ENCODE results near the gene DENND1A. TPM values are rescaled to one million over a fixed set of nuclear protein-coding genes. Genes with fewer than 3 reads are reported as not detected.

The DENND1A gene
- total RNA-seq, 1 donor from 2014 or later, result 48.1 TPM

DNA sequence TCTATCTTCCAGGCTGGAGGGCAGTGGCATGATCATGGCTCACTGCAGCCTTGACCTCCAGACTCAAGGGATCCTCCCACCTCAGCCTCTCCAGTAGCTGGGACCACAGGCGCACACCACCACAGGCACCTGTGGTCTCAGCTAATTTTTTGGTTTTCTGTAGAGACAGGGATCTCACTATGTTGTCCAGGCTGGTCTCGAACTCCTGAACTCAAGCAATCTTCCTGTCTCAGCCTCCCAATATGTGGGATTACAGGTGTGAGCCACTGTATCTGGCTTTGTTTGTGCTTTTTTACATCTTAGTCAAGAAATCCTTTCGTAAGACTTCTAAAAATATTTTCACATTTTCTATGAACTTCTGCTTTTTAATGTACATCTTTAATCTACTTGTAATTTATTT, 116.9 kb downstream of the DENND1A start:
- H3K36me3 ChIP-seq, result no peaks in the 10 kb centered on the region
- no peak overlapping the region for H3K9ac ChIP-seq
- TF ChIP-seq EZH2phosphoT487 (IDR thresholded peaks at IDR 0.05) (no peak), EZH2 (IDR thresholded peaks at IDR 0.05) (no peak), CTCF (IDR thresholded peaks at IDR 0.05) (no peak)
- H3K4me3 Mint-ChIP-seq, result no peak overlapping the region
- H3K9me3 ChIP-seq (ENCODE audit: low read depth), result no peaks in the 10 kb centered on the region
- H2AFZ ChIP-seq (replicated peaks), result no peak overlapping the region
- no peak overlapping the region for H3K27ac ChIP-seq
- no peaks in the 10 kb centered on the region for H4K20me1 ChIP-seq (ENCODE audit: low read depth)
- H3K79me2 ChIP-seq (ENCODE audit: low read depth), result peaks cover 31% of the 10 kb centered on the region
- no peak for DNase-seq (ENCODE audit: low spot score)
- H3K4me2 ChIP-seq, result no peak overlapping the region
- H3K4me3 ChIP-seq, result no peak overlapping the region
- H3K4me1 Mint-ChIP-seq, result peaks cover 8% of the 10 kb centered on the region
- H3K36me3 Mint-ChIP-seq, result no peaks in the 10 kb centered on the region
- H3F3A ChIP-seq (ENCODE audit: low read depth), result peaks cover 5% of the 10 kb centered on the region
- H3K27ac Mint-ChIP-seq, result no peak overlapping the region
- H3K4me1 ChIP-seq, result peaks cover 13% of the 10 kb centered on the region
- no peaks in the 10 kb centered on the region for H3K27me3 Mint-ChIP-seq (ENCODE audit: insufficient read depth, low read depth)
- no peaks in the 10 kb centered on the region for H3K9me3 Mint-ChIP-seq
- no peaks in the 10 kb centered on the region for H3K27me3 ChIP-seq

- H3K4me3 Mint-ChIP-seq, result no peak overlapping the region
- Histone ChIP-seq H3K9ac (no peak overlapping the region), H3K4me3 (no peak overlapping the region), H2AFZ (replicated peaks) (no peak overlapping the region), H3K9me3 (ENCODE audit: low read depth) (no peaks in the 10 kb centered on the region), H3K4me1 (no peaks in the 10 kb centered on the region), H3F3A (ENCODE audit: low read depth) (no peaks in the 10 kb centered on the region), H3K27me3 (no peaks in the 10 kb centered on the region), H3K4me2 (no peak overlapping the region), H4K20me1 (ENCODE audit: low read depth) (no peaks in the 10 kb centered on the region), H3K36me3 (no peaks in the 10 kb centered on the region), H3K79me2 (ENCODE audit: low read depth) (peaks cover 20% of the 10 kb centered on the region), H3K27ac (no peak overlapping the region)
- no peaks in the 10 kb centered on the region for H3K27me3 Mint-ChIP-seq (ENCODE audit: insufficient read depth, low read depth)
- DNase-seq (ENCODE audit: low spot score), result no peak
- H3K4me1 Mint-ChIP-seq, result no peaks in the 10 kb centered on the region
- H3K9me3 Mint-ChIP-seq, result no peaks in the 10 kb centered on the region
- H3K36me3 Mint-ChIP-seq, result no peaks in the 10 kb centered on the region
- TF ChIP-seq CTCF (IDR thresholded peaks at IDR 0.05) (no peak), EZH2 (IDR thresholded peaks at IDR 0.05) (no peak), EZH2phosphoT487 (IDR thresholded peaks at IDR 0.05) (no peak)
- no peak overlapping the region for H3K27ac Mint-ChIP-seq
These were observed 122.7 kb downstream of the DENND1A start for GRCh38 chr9:123807251-123807650.

GRCh38 chr9:123806829-123807228, 123.1 kb downstream of the DENND1A start:
- Mint-ChIP-seq H3K36me3 (no peaks in the 10 kb centered on the region), H3K27ac (no peak overlapping the region), H3K27me3 (ENCODE audit: insufficient read depth, low read depth) (no peaks in the 10 kb centered on the region), H3K9me3 (no peaks in the 10 kb centered on the region), H3K4me1 (no peaks in the 10 kb centered on the region), H3K4me3 (no peak overlapping the region)
- Histone ChIP-seq H3K79me2 (ENCODE audit: low read depth) (peaks cover 20% of the 10 kb centered on the region), H3F3A (ENCODE audit: low read depth) (no peaks in the 10 kb centered on the region), H3K9ac (no peak overlapping the region), H3K4me2 (no peak overlapping the region), H3K27ac (no peak overlapping the region), H4K20me1 (ENCODE audit: low read depth) (no peaks in the 10 kb centered on the region), H3K4me1 (no peaks in the 10 kb centered on the region), H3K4me3 (no peak overlapping the region), H3K9me3 (ENCODE audit: low read depth) (no peaks in the 10 kb centered on the region), H3K36me3 (no peaks in the 10 kb centered on the region), H3K27me3 (no peaks in the 10 kb centered on the region), H2AFZ (replicated peaks) (no peak overlapping the region)
- no peak for DNase-seq (ENCODE audit: low spot score)
- TF ChIP-seq EZH2phosphoT487 (IDR thresholded peaks at IDR 0.05), result no peak
- no peak for TF ChIP-seq CTCF (IDR thresholded peaks at IDR 0.05)
- no peak for TF ChIP-seq EZH2 (IDR thresholded peaks at IDR 0.05)
